ENCODE measurements around the gene DCST1. TPM values are rescaled to one million over a fixed set of nuclear protein-coding genes. Genes with fewer than 3 reads are reported as not detected.

DCST1 gene
- polyA plus RNA-seq, 3 donors: 0.21 to 0.29 (median 0.28) TPM

DNA sequence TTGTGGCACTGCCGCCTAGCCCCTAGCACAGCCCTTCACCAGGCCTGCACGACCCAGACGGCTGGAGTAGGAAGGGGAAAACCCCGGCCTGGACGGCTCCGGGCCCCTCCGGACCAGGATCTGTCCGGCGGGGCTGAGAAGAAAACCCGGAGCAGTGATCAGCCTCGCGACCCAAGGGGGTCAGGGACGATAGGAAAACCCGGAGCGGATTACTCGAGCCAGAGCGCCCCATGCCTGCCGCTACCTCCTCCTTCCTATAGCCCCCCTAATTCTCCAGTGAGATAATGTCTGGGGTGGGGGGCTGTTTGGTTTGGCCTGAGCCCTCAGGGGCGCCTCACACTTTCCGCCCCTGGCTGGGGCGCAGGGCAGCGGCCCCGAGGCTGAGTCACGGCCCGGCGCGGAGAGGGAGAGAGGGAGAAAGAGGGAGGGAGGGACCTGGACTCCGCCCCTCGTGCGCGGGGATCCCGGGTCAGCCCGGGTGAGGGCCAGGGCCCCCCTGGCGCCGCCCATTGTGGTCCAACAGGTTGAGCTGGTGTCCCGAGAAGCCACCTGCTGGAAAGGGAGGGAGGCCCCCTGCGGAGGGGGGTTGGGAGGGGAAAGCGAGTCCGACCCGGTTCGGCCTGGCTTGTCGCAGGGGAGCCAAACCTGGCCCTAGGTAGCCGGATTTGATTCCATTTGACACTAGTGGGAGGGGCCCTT, 32.7 kb upstream of the DCST1 start:
- peak in 2 of 3 donors; percentile 89 to 93 for DNase-seq (ENCODE audit: low read depth in 3 of 3, low spot score in 2 of 3)

DNA sequence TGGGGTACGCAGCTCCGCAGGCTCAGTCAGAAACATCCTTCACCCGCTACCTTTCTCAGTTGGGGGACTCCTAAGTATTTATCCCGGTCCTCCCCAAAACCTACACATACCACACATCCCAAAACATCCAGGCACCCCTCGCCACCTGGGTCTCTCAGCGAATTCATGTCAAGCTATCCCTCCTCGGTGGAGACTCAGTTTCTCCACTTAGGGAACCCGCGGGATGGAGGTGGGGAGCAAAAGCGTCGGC, 32.3 kb upstream of the DCST1 start:
- no peak for DNase-seq (ENCODE audit: low read depth in 3 of 3, low spot score in 2 of 3)

DNA sequence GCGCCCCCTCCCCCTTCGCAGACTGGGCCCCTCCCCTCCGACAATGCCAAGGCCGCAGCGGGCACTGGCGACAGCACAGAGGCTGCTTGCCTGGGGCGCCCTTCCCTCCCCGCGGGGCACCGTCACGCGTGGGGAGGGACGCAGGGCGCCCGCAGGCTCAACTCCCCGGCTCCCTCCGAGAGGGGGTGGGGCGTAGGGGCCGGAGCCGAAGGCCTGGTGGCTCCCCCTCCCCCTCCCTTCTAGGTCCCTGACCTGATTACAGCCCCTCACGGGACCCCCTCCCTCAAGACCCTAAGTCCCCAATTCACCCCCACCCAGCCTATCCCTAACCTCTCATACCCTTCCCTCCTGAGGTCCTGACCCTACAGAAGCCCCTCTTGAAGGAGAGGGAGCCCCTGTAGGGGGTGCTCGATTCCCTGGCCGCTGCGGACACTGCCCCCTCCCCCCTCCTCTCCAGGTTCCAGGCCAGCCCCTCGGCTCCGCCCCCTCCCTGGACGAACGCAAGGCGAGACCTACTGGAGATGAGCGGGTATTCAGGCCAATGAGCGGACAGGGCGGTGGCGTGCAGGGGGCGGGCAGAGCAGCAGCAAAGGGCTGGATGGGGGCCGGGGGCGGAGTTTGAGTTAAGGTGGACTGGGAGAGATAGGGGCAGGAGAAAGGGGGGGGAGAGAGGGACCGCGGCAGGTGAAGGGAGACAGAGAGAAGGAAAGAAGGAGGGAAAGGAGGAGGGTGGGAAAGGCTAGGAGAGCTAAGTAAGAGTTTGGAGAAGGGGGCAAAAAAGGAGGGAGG, 31.8 kb upstream of the DCST1 start:
- peak in 2 of 3 donors; percentile 98 to 99 for DNase-seq (ENCODE audit: low read depth in 3 of 3, low spot score in 2 of 3)

DNA sequence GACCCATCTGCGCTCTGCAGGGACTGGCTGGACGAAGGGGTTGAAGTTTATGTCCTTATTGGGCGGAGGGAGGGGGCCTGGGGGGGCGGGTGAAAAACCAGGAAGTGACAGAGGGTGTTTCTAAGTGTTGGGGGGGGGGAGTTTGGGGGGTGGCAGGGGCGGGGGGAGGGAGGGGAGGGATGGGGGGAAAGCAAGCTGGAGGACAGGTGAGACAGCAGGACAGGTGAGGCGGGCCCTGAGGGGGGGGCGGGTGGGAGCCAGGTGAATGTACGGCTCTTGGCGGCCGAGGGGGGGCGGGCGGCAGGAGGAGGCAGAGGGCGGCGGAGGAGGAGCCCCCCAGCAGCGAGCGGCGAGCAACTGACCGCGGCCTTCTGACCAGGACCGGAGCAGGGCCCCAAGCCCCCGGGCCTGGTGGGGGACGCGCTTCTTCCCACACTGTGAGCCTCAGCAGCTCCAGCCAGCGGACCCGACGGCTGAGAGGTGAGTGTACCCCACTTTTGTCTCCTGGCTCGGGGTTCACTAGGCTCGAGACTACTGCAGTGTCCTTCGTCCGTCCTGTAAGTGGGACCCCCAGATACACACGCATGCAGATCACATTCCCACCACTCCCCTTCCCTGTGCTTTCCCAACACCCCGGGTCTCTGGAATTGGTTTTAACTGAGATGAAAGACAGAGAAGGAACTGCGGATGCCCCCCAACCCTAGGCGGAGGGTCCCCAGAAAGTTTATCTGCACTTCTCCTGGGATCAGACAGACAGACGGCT, 31.0 kb upstream of the DCST1 start, which contains the start of gene ZBTB7B:
Gene ZBTB7B, plus strand, starts transcription at position 339 of the 763 bp plus-strand sequence. CDS start 11,859 bp downstream, outside the sequence.
- DNase-seq (ENCODE audit: low read depth in 3 of 3, low spot score in 2 of 3): no peak

DNA sequence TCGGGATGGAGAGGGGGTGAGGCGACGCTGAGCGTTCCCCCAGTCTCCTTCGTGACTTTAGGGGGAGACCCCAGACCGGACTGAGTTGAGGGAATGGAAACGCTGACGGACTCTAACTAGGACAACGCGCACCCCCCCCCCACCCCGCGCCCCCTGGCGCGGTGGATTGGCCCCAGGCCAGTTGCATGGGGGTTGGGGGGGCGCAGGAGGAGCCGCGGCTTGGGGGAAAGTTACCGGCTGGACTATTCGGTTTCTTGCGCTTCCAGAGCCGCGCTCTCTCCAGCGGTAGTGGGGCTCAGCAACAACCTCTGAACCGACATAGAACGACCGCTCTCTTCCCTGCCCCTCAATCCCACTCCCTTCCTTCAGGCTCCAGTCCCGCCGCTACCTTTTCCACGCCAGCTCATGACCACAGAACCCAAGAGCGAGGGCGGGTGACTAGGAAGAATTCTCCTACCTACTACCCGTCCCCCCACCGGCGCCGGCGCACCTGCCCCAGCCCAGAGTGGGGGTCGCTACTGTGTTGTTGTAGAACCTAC, 30.3 kb upstream of the DCST1 start:
- DNase-seq (ENCODE audit: low read depth in 3 of 3, low spot score in 2 of 3): no peak

DNA sequence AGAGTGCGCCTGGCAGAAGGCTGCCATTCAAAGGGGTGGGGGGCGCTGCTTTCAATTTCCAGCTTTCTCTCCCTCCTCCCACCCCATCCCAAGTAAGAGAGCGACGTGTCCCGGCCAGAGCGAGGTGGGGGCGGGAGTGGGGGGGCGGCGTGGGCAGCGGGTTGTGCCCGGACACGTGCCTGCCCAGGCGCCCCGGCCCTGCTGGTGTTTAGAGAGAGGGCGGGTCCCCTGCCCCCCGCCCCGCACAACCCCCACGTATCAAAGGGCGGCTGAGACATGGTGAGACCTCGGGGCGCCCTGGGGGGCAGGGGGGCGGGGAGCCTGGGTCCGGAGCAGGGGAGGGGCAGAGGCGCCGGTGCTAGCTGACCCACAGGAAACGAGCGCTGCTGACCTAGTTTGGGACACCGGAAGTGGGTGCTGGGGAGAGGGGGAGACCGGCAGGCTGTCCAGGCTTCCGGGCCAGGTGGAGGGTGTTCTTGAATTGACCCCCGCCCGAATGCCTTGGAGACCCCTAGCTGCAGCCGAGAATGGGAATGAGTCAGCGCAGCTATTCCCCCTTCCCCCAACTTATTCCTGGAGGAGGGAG, 29.8 kb upstream of the DCST1 start:
- no peak for DNase-seq (ENCODE audit: low read depth in 3 of 3, low spot score in 2 of 3)

DNA sequence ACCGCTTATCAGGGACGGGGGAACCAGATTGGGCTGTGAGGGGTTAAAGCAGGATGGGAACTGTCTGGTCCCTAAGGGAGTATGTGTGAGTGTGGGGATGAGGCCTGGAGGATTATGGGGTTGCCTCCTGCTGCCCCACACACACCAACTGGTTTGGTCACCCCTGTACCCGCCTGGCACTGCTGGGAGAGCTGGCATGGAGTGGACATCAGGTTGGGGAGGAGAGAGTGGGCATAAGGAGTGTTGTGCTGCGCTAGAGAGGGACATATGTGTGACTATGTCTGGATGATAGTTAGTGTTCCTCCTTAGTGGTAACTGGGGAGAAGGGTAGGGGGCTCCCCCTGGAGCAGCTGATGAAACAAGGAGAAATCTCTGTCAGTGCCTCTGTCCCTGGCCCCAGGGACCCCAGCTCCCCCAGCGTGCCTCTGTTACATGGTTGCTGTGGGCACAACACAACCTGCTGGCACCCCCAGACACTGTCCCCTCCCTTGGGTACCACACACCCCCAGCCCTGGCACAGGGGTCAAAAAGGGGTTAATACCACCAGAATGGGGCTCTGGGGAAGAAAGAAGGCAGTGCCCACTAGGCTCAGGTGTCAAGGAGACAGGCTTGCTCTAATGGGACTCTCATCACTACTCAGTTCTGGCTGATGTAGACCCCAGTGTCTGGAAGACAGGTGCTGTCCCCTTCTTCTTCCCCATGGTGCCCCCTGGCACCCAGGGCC, 29.1 kb upstream of the DCST1 start:
- DNase-seq (ENCODE audit: low read depth in 3 of 3, low spot score in 2 of 3): no peak

DNA sequence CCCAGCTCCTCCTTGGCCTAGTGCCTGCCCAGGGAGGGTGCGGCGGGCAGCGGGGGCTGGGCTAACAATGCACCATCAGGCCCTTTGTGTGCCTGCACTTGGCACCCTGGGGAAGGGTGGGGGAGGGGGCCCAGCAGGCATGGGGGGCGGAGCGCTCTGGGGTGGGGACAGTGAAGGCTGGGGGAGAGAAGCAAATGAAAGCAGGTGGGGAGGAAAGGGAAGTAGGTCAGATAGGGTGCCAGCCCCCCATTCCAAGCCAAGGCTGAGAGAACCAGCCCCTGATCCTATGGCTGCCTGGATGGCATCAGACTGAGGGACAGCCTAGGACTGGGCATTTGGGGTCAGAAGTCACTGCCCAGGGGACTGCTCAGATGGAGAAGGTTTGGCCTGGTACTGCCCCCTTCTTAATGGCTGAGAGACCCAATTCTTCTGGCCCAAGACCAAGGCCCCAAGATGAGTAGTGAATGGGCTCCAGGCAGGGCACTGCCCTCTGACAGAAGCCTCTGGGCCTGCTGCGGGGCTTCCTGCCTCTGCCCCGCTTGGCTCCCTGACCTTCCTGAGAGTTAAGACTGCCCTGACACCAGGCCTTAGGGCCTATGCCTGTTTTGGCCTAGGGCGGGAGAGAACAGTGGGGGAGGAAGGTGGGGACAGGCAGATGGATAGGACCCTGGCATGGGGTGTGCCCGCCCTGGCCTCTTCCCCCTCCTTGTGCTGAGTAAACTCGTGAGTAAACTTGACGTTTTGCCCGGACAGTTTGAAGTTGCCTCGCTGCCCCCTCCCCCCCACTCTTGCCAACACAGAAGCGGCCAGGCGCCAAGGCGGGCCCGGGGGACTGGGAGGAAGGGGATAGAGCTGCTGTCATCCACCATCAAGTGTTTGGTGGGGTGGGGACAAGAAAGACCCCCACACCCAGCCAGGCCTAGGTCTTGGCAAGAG, 28.3 kb upstream of the DCST1 start:
- DNase-seq (ENCODE audit: low read depth in 3 of 3, low spot score in 2 of 3): no peak

DNA sequence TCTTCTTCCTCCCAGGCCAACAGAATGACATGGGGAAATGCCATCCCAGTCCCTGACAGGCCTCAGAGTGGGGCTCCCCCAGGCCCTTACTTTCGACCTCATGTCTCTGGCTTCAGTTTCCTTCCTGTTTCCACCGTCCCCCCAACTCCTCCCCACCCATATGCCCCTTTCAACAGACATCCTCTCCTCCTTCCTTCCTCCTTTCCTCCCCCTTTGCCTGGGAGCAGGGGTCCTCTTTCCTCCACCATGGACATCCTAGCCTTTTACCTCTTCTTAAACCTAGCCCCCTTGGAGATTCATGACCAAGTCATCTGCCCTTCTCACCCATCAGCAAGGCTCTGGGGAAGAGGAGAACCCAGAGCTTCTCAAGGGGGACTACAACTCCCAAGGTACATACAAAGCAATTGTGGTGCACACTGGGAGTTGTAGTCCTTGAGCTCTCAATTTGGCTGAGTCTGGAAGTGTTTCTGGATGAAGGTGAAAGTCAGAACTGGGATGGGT, 27.0 kb upstream of the DCST1 start:
- no peak for DNase-seq (ENCODE audit: low read depth in 3 of 3, low spot score in 2 of 3)

DNA sequence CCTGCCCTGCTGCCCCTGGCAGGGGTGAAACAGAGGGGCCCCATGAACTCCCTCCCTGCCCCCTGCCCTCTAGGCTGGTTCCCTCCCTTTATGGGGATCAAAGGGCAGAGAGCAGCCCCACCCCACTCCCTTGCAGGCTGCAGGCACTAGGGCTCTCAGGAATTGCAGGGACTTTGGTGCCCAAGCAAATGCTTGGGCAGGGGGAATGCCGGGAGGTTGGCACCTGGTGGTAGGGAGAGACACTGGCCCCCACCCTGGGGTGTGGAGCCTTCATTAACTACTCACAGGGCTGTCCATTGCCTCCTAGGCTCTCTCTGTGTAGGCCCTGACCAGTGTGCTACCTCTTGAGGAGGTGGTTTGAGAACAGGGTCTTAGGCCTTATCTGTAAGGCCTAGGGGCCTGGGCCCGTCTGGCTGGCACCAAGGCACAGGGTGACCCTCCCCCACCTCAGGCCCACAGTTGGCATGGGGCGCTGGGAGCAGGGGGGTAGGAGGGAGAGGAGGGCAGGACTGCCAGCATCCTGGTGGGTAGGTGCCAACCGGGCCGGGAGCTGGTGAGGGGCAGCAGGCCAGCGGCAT, 26.3 kb upstream of the DCST1 start:
- no peak for DNase-seq (ENCODE audit: low read depth in 3 of 3, low spot score in 2 of 3)

DNA sequence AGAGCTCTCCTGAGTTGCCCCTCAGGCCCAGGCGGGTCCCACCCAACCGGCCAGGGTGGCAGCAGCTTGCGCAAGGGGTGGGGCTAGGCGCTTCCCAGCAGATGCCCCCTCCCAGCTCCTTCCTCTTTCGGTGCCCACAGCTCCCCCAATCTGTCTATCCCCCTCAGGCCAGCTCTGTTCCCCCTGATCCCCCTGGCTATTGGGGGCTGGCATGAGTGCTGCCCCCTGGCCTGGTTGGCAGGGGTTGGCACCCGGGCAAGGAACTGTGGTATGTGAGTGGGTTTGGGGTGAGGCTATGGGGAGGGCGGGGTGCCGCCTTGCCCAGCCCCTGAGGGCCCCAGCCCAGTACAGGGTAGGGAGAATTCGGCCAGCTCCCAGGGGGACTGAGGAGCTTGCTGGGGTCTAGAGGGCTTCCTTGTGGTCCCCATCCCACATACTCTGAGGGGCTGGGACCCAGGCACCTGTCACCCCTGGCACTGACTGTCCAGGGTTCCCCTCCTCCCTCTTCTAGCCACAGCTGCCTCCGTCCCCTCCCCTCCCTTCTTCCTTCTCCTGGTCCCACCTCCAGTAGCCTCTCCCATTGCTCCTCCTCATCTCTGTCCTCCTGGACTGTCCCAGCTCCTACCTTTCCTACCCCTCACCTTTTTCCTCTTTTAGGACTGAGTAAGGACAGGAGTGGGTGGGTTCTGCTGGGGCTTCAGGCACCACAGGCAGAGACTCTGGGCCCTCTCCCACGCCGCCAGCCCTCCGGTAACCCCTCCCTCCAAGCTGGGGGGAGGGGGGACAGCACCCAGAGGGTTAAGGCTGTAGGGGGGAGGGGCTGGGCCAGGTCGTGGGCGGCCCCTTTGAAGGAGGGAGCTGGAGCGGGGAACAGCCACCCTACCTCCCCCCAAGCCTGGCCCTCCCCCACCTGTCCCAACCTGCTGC, 25.3 kb upstream of the DCST1 start:
- DNase-seq (ENCODE audit: low read depth in 3 of 3, low spot score in 2 of 3): no peak

DNA sequence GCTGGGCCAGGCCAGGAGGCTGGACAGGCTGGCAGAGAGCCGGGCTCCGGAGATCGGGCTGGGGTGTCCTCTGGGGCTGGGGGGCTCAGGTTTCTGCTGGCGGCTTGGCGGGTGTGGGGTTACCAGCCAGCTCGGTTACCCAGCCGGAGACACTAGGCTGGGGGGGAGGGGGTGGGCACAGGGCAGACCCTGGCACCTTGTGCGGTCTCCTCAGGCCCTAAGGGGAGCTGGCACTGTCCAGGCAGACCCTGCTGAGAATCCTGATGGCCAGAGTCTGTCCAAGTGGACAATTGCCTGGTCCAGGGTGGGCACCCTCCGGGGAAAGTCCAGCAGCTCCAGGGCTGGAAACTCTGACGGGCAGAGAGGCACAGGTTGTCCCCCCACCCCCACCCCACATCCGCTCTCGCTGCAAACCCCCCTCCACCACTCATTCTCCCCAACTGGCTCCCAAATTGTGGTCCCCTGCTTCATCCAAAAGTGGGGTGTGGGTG, 24.4 kb upstream of the DCST1 start:
- no peak for DNase-seq (ENCODE audit: low read depth in 3 of 3, low spot score in 2 of 3)

DNA sequence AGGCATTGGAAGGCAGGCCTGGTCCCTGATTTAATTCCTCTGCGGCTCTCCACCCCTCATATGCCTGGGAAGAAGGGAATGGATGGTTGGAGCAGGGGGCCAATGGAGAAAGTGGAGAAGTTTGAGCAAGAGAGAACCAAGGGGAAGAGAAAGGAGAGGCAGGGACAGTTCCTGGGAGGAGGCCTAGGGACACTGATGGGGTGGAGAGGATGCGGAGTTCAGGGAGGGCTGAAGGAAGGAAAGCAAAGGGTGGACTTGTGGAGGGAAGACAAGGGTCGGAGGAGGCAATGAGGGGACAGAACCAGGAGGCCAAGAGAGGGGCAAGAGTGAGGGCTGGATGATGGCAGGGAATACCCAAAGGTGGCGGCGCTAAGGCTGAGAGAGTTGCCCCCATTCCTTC, 23.9 kb upstream of the DCST1 start:
- DNase-seq (ENCODE audit: low read depth in 3 of 3, low spot score in 2 of 3): no peak

DNA sequence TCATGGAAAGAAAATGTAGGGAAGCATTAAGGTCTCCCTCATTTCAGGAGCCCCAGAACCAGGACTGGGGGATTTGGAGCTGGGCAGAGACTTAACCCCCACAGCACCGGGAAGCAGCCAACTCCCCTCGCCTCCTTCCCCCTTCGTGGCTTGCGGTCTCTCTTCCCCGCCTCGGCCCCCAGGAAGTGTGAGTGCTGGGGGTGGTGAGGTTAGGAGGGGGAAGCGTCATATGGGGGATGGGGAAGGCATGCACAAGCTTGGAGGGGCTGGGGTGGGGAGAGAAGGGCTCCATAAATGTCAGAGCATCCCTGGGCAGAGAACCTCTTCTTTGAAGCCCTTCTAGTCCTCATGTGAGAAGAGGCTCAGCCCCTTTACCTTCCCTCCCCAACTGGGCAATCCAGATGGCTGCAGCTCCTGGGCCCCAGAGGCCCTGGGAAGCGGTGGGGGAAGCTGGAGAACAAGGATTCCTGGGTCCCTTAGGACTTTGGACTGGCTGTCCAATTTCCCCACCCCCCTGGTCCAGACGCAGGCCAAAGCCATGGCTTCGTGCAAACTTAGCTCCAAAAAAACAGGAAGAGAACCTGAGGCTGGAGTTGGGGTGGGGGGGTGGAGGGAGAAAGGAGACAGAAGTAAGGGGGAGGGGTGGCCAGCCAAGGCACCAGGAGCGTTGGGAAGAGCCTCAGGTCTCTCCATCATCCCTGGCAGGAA, 23.3 kb upstream of the DCST1 start:
- no peak for DNase-seq (ENCODE audit: low read depth in 3 of 3, low spot score in 2 of 3)

DNA sequence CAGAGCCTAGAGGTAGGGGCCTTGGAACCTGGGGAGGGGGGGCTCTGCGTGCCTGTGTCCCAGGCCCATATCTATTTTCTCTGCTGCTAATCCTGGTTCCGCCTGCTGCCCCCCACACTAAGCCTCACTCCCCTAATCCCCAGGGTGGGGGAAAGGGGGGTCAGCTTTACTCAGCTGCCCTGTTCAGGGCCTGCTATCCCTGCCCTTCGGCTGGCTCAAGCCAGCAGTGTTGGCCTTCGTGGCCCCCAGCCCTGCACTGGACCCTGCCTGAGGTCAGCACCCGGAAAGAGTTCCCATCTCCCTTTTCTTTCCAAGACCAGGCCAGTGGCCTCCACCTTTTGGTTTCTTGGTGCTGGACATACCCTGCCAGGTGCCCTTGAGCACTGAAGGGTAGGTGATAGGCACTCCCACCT, 22.6 kb upstream of the DCST1 start:
- no peak for DNase-seq (ENCODE audit: low read depth in 3 of 3, low spot score in 2 of 3)

DNA sequence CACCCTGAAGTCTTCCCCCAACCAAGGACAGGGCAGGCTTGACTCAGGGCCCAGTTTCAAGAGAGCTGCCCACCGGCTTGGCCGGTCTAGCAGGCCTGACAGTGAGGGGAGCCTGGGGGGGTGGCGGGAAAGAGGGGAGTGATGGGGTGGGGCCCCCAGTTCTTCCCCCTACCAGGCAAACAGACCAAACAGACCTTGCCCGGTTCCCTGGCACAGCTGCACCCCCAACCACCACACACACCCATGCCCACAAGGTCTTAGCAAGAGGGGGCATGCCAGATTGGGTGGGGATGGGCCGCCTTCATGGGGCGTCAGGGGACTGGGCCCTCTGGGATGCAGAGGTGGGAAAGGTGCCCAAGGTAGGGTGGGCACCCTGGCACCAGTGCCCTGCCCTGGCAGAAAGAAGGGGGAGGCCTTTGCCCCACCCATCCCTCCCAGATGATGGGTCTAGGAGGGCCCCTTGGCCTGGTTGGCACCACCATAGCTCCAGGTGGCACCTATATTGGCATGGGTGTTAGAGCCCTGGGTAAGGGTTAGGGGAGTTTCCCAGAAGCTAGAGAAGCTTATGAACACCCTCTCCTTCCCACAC, 22.1 kb upstream of the DCST1 start:
- no peak for DNase-seq (ENCODE audit: low read depth in 3 of 3, low spot score in 2 of 3)

All from right renal cortex interstitium (tissue), 3 donors.